GM04504 (cell line): ENCODE measurements around the gene TRAPPC6A.

Experiments used
- DNase-seq: peaks from one replicate; pipeline ENCODE4 v3.0.0-alpha.2; 2012; ENCODE audit warnings: low read depth

Gene TRAPPC6A

DNA sequence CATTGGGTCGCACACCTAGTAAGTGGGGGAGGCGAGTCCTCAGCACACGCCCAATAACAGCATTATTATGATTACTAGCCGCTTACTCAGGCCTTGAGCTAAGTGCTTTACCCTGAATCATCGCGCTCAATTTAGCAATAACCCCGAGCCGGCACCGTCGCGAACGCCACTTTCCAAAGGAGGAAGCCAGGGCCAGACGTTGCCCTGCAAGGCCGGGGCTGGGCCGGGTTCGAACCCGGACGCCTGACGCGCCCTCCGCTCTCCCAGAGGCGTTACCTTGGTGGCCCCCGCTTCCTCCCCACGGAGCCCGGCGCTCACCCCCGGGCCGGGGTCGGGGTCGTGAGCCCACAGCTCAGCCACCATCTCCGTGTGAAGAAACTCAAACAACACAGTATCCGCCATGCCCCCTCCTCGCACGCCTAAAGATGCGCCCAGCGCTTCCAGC lies at the start of gene TRAPPC6A:
Gene TRAPPC6A, minus strand, starts transcription at position 421 of the 445 bp plus-strand sequence. Its CDS starts 19 bp downstream, at position 402.
- DNase-seq, result peak; percentile 40

DNA sequence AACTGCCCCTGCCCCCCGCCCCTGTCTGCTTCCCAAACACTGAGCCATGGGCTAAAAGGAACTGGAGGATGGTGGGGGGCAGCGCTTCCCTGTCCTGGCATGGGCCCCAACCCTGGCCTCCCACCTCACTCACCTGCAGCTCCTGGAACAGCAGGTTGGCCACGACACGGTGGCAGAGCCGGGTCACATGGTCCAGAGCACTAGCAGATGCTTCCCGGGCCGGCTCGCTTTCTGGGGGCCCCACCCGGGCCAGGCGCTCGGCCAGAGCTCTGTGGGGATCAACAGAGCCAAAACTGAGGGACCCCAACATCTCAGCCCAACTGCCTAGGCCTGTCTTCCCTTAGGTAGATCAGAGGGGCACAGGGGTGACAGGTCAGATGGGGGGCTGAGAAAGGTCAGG lies 46.6 kb upstream of the TRAPPC6A start:
- no peak for DNase-seq

- DNase-seq, result no peak
Measured at GRCh38 chr19:45223879-45224278, 45.8 kb upstream of the TRAPPC6A start.

GRCh38 chr19:45222724-45223123 lies 44.7 kb upstream of the TRAPPC6A start:
- no peak for DNase-seq

DNA sequence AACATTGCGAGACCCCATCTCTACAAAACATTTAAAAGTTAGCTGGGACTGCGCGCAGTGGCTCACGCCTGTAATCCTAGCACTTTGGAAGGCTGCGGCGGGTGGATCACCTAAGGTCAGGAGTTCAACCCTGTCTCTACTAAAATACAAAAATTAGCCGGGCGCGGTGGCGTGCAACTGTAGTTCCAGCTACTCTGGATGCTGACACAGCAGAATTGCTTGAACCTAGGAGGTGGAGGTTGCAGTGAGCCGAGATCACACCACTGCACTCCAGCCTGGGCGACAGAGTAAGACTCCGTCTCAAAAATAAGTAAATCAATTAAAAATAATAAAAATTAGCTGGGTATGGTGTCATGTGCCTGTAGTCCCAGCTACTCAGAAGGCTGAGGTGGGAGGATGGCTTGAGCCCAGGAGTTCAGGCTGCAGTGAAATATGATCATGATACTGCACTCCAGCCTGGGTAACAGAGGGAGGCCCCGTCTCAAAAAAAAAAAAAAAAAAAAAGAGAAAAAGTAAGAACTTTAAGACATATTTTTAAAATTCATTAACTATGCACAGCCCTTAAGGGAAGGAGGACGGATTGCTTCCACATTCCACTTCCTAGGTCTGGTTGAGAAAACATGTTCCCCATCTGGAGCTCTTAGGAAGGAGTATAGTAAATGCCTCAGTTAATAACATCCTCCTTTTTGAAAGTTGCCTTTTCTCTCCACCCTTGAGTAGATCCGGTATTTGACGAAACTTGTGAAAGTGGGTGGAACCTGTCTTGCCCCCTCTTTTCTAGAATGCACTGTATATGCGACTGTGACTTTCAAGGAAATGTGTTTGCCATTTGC lies 41.1 kb upstream of the TRAPPC6A start:
- DNase-seq, result no peak

DNA sequence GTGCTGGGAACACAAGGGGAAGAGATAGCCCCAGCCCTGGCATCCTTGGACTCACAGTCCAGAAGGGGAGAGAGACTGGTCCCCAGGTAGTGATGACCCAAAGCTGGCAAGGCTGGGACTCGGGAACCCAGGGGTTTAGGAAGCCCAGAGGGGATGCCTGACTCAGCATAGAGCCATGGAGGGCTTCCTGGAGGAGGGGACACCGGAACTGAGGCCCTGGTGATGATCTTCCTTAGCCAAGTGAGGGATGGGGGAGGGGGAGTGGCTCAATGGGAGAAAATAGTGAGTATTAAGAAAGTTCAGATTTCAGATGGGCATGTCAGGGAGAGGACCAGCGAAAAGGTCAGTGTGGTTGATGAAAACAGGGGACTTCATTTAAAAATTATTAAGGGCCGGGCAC lies 40.4 kb upstream of the TRAPPC6A start:
- DNase-seq, result no peak

GRCh38 chr19:45217957-45218334 lies 39.9 kb upstream of the TRAPPC6A start:
- no peak for DNase-seq

DNA sequence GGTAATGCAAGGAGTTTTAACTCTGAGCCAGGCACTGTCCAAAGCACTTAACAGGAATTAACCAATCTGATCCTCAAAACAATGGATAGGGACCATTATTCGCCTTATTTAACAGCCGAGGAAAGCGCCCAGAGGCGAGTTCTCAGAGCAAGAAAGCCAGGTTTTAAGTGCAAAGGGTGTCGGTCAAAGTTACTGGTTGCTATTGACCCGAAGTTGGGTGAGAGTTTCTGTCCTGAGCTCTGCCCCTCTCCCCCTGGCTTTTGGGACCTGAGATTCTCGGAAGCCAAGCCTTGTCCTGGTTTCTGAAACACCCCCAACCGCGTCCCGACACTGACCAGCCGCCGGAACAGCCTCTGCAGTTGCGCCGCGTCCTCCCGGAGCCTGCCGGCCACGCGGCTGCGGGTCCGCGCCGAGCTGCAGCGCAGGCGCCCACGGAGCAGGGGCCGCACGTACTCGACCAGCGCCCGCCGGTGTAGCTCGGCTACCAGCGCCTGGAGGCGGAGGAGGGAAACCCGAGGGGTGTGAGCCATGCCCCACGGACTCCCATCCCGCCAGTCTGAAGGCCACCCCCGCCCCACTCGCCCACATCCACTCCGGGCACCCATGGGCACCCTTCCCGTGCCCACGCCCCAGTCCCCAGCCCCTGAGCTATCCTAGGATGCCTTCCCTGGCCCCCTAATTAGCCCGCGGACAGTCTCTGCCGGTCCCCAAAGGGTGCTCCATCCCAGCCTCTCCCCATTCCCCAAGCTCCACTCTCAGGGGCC lies 39.3 kb upstream of the TRAPPC6A start:
- DNase-seq, result no peak

DNA sequence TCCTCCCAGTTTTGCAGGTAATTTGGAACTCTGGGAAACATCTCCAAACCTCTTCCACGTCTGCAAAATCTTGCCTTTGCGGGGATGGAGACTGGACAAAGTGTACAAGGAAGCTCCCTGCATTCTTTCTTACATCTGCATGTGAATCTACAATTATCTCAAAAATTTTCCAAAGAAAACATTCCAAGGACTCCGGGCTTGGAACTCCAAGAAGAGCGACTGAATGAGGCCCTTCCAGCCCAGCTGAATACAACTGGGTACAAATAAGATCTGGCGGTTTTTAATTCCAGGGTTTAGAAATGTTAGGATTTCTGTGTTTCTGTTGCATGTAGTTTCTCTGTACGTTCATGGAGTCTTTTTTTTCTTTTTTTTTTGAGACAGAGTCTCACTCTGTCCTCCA lies 38.6 kb upstream of the TRAPPC6A start:
- DNase-seq, result no peak

- DNase-seq, result no peak
Measured at GRCh38 chr19:45215391-45216191, 37.6 kb upstream of the TRAPPC6A start.

- no peak for DNase-seq
Measured at GRCh38 chr19:45213031-45213430, 35.0 kb upstream of the TRAPPC6A start.

- no peak for DNase-seq
Measured at GRCh38 chr19:45211751-45212381, 33.8 kb upstream of the TRAPPC6A start.

GRCh38 chr19:45206328-45206727 lies 28.3 kb upstream of the TRAPPC6A start:
- no peak for DNase-seq

GRCh38 chr19:45205810-45206209 lies 27.8 kb upstream of the TRAPPC6A start:
- no peak for DNase-seq

DNA sequence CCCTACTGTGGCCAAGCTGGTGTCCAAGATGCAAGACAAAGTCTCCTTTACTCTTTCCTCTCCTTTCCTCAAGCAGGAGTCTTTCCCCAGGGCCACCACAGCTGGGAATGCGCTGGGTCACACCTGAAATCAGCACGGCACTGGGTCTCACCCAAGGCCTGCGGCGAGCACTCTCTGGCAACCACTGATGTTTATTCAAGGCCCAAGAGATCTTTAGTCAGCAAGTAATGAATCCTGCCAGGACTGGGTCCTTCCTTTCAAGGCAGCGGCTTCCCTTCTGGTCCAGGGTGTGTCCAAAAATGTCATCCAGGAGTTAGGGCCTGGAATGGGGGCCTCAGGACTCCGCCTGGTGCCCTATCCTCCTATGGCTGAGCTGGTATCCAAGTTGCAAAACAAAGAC lies 24.6 kb upstream of the TRAPPC6A start:
- no peak for DNase-seq

DNA sequence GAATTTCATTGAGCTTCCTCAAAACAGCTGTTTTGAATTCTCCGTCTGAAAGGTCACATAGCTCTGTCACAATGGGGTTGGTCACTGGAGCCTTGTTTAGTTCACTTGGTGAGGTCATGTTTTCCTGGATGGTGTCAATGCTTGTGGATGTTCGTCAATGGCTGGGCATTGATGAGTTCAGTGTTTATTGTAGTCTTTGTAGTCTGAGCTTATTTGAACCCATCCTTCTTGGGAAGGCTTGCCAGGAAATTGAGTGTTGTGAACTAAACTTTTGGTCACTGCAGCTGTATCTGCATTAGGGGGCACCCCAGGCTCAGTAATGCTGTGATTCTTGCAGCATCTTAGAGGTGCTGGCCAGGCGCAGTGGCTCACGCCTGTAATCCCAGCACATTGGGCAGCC lies 22.5 kb upstream of the TRAPPC6A start:
- no peak for DNase-seq

- DNase-seq, result peak; percentile 35
Measured at GRCh38 chr19:45195764-45196163, 17.7 kb upstream of the TRAPPC6A start.

DNA sequence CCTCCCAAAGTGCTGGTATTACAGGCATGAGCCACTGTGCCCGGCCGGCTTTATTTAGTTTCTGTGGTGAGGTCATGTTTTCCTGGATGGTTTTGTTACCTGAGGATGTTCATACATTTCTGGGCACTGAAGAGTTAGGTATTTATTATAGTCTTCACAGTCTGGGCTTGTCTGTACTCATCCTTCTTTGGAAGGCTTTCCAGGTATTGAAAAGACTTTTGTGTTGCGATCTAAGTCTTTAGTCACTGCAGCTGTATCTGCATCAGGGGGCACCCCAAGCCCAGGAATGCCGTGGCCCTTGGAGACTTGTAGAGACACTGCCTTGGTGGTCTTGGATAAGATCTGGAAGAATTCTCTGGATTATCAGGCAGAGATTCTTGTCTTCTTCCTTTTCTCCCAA lies 13.3 kb upstream of the TRAPPC6A start:
- DNase-seq, result no peak

GRCh38 chr19:45189971-45190370 lies 11.9 kb upstream of the TRAPPC6A start:
- DNase-seq, result no peak

GRCh38 chr19:45187421-45188100 lies 9.5 kb upstream of the TRAPPC6A start:
- no peak for DNase-seq
